GM21390 (cell line): ENCODE results near the gene SIX3.

ENCODE experiments used
- ATAC-seq: cut with Tn5 transposase; IDR thresholded peaks from one replicate; pipeline ENCODE4 v1.9.1; 2021; ENCODE audit not compliant: unreplicated experiment

The SIX3 gene

DNA sequence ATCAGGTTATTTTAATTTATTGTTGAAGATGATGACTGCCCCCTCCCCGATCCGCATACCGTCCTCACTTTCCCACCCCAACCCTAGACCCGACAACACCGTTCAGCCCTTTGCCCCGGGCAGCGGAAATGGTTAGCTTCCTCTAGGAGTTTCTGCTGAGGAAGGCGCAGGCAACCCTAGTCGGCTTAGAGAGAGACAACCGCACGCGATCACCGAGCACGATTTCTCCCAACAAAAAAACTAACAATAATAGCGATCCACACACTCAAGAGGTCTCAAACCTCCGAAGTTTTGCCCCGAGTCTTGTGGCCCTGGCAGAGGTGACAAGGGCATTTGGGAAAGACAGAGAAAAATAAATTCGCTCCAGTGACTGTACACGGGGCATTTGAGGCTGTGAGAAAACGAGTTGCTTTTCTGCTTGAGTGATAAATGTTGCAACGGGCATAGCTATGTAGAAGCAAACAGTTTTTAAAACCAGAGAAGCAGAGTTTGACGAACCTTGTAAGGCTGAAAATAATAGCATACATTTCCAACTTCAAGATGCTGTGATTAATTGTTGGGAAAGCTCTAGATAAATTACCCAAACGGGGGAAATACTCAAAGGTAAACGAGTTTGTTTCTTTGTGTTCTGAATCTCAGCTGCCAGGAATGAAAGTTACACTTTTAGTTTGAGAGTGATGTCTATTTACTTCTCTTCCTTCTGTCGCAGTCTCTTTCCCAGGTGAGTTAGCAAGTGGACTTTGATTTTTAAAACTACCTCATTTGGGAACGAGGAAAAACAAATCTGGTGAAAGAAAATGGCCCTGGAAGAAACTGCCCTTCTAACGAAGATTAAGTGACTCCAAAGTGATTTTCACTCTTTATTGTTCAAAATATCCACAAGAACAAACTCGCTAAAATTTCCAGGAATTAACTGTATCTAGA lies 11.0 kb upstream of the SIX3 start:
- ATAC-seq: no peak

GRCh38 chr2:44931198-44931780 lies 10.2 kb upstream of the SIX3 start:
- ATAC-seq: no peak

- no peak for ATAC-seq
Observed at GRCh38 chr2:44932079-44932478, 9.4 kb upstream of the SIX3 start.

DNA sequence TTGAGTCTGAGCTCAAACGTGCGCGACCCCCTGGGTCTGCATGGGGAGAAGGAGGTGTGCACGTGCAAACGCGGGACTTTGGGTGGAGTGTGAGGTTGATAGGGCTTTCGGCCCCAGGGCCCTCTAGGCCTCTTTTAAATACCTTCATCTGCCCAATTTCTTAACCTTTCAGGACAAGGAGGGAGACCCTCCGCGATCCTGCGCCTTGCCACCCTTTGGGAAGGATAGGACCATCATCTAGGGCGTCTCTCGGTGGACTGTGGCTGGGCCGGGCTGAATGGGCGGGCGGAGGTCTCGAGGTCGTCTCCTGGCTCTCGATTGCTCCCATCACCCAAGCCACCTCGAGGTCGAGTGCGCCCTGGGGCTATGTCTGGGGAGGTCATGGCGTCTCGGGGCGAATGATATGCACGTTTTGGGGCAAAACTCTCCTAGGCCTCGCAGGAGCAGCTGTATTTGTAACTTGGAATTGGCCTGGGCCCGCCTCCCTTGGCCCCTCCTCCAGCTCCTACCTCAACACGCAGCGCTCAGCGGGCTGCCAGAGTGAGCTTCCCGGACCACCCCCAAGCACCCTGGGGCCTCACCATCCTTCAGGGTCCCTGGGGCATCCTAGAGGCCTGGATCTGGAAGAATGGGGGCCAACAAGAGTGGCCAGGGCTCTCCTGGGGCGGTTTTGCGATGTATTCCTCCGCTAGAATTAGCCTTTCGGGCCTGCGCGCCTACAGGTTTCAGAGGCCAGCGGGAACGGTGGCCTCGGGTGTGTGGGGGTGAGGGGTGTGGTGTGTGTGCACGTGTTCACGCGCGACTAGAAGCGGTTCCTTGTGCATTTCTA lies 8.7 kb upstream of the SIX3 start:
- no peak for ATAC-seq

- no peak for ATAC-seq
Observed at GRCh38 chr2:44933434-44933951, 8.0 kb upstream of the SIX3 start.

DNA sequence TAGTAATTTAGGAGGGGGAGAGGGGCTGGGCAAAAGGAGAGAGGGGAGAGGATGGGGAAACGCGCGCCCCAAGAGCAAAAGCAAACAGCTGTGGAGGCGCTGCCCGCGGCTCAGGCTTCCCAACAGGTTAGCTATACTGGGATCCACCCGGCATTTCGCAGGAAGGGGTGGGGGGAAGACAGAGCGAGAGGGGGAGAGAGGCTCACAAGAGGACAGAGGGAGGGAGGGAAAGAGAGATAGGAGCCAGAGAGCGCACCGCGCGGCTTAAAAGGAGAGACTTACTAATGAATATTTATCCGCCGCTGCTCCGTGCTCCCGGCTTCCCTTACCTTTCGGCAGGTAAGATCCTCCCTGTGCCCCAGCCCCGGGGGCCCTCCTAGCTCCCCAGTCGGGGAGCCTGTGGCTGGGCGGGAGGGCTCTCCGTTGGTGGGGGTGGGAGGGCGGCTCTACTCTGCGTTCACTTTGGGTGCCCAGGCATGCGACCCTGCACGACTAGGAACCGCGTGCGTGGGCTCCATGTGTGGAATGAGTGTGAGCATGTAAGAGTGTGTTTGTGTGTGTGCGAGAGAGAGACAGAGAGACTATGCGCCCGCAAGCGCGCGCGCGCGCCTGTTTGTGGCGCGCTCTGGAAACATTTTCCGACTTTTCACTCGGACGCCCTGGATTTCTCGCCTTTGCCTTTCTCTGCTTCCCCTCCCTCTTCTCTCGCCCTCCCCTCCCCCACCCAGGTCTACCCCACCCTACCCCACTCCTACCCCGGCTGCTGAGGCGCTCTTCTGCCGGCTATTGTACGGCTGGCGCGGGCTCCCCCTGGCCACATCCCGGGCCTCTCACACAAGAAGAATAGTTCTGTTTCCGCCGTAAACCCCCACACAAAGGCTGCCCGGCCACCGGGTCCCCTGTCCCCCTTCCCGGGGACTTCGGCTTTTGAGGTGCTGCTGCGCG lies 7.2 kb upstream of the SIX3 start:
- no peak for ATAC-seq

DNA sequence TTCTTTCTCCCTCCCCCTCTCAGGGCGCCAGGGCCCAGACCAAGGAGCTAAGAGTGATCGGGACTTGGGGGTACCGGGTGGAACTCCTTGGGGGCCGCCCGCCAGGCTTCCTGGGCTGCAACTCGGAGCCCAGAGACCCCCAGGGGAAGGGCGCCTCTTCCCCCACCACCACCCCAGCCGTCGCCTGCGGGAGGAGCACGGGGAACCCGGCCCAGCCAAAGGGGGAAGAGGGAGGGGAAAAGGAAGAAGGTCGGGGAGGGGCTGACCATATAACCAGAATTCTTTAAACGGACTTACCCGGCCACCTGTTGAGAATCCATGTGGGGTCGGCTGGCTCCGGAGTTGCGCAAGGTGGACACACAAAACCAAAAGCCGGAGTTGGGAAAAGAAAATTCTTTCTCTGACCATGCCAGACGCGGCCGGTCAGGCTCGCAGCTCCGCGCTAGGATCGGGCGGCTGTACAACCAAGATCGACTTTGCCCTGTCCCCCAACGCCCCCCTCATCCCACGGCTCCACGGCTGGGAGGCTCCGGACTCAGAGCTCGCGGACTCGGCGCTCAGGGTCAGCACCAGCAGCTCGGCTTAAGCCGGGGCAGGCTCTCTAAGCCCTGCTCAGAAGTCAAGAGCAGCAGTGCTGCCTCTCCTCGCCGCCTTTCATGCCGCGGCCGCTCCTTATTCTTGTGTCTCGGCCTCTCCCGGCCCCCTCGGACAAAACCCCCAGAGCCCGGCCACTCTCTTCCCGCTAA lies 6.3 kb upstream of the SIX3 start:
- ATAC-seq: no peak

DNA sequence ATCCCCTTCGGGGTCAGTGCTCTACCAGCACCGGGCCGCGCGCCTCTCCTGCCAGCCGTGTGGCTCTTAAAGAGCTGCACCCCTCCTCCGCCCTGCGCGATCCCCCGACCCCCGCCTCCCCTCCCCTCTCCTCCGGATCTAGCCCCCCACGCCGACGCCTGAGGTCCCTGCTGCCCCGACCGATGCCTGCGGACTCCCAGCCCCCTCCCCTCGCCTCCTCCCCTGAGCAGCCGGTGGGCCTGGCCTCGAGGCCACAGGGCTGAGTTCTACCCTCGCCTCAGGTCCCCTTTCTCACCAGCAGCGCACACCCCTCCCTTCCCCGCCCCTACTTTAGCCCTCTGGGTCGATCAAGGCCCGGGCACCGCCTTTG lies 5.8 kb upstream of the SIX3 start:
- ATAC-seq: no peak

GRCh38 chr2:44936275-44936674 lies 5.2 kb upstream of the SIX3 start:
- ATAC-seq: no peak

DNA sequence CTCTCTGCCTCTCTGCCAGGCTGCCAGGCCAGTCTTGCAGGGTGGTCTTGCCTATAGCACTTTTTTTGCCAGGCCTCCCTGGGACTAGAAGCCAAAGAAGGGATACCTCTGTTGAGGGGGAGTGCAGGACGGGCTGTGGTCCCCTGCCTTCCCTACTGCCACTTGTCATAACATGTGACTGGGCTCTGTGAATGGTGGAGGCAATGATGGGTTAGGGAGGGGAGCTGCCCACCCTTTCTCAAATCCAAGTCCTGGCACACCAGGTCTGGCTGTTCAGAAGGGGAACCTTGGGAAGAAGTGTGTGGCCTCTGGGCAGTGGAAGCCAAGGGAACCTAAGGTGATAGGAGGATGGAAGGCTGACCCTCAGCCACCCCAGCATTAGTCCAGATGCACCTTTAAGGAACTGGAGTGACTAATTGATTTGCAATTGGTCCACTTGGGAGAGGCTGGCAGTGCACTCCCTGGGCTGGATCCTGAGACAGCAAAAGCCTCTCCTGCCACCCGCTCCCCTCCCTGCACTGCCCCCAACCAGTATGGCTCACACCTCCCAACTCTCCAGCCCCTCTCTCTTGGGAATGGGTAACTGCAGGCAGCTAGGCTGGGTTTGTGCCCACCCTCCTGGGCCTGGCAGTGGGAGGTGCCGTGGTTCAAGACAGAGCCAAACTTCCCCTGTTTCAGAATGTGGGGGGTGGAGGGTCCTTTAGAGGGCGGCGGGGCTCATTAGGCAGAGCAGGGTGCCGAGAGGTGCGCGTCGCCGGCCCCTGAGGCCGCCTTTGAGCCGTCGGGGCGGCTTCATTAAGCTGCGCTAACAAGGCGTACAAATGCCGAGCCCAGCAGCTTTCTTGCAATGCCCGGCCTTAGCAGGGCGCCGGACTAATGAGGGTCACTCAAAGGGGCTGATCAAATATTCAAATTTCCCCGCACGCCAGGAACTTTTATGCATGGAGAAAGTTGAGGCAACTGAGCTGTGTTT lies 4.5 kb upstream of the SIX3 start:
- no peak for ATAC-seq

GRCh38 chr2:44937688-44938240 lies 3.7 kb upstream of the SIX3 start:
- ATAC-seq: no peak

DNA sequence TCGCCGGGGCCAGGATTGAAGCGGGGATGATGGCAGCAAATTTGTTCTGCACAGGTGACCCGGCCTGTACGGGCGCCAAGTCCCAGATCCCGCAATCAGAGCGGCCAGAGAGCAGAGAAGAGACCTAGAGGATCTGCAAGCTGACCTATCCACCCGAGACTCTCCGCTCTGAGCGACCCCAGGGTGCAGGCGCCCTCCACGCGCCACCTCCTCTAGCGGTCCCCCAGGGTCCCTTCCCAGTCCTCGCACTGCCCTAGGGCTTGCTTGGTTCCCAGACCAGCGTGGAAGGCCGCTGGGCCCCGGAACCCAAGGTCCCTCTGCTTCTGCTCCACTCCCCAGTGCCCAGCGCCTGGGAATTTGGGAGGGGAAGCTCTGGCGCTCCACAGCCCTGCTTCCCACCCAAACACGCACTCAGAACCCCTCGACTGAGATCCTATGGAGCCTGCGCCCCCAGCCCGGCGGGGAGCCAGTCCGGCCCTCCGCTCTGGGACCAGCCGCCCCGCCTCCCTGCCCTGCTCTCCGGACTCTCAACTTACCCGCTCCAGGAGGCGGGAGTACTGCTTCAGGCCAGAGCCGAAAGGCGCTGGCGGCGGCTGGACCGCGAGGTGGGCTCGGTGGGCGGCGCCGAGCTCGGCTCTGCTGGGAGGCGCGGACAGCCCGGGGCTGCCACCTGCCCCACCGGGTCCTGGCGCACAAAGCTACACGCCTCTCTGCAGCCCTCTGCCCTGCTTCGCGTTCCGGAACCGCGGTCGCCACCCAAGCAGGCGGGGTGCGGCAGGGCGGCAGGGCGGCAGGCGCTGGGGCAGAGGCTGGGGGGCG lies 3.0 kb upstream of the SIX3 start:
- no peak for ATAC-seq

GRCh38 chr2:44939106-44940048 lies 2.1 kb upstream of the SIX3 start:
- ATAC-seq: no peak

DNA sequence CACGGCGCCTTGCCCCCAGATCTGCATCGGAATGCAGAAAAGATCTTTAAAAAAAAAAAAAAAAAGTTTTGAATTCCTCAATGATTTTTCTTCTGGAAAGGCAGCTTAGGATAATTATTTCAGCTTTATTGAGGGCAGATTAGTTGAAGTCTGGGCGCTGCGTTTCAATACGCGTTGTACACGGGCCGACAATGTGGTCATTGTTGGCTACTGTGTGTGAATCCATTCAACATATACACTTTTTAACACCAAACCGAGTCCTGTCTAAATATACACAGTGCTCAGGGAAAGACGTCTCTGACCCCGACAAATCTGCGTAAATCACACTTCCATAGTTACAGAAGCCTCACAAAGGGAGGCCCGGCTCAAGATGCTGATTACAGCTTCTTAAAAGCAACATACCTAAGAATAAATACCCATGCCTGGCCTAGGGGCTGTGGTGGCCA lies 1.4 kb upstream of the SIX3 start:
- no peak for ATAC-seq

GRCh38 chr2:44940732-44941464 lies 604 bp upstream of the SIX3 start:
- no peak for ATAC-seq
